WTC11 (cell line): Measurements from ENCODE around the gene OVOL1. TPM values are rescaled to one million over a fixed set of nuclear protein-coding genes. Genes with fewer than 3 reads are reported as not detected.

ENCODE experiments used
- ATAC-seq: fragments of 200-7000 bp; cut with Tn5 transposase; 2 replicates; pipeline ENCODE4 v1.10.0; 2021; ENCODE audit warnings: mild to moderate bottlenecking, moderate library complexity
- CTCF ChIA-PET: fragments of 300-600 bp; sonication (Branson Sonifier 250); formaldehyde crosslinking; loops from one replicate; lab custom pipeline; 2021; ENCODE audit warnings: antibody characterized with exemption; lab: Charles Lee
- POLR2A ChIA-PET: fragments of 350-600 bp; sonication (Branson Sonifier 250); formaldehyde crosslinking; loops from one replicate; lab custom pipeline; 2021; ENCODE audit warnings: antibody characterized with exemption; lab: Charles Lee
- DNase-seq: peaks from one replicate; pipeline ENCODE4 v3.0.0; 2021; ENCODE audit warnings: low spot score
- H3K27ac Mint-ChIP-seq: 2 replicates; pipeline ENCODE4 v1.8.0; 2021; ENCODE audit warnings: mixed read lengths
- H3K27me3 Mint-ChIP-seq: 2 replicates; pipeline ENCODE4 v1.8.0; 2021; ENCODE audit warnings: low read depth, mild to moderate bottlenecking, moderate library complexity, mixed read lengths
- H3K36me3 Mint-ChIP-seq: 2 replicates; pipeline ENCODE4 v1.8.0; 2021; ENCODE audit warnings: mixed read lengths
- H3K4me1 Mint-ChIP-seq: 2 replicates; pipeline ENCODE4 v1.8.0; 2022; ENCODE audit warnings: mixed read lengths
- H3K4me3 Mint-ChIP-seq: 2 replicates; pipeline ENCODE4 v1.8.0; 2021; ENCODE audit warnings: mild to moderate bottlenecking, moderate library complexity, mixed read lengths
- H3K9me3 Mint-ChIP-seq: 2 replicates; pipeline ENCODE4 v1.8.0; 2021; ENCODE audit warnings: mixed read lengths
- ATF1 ChIP-seq: sonication (generic); formaldehyde crosslinking; IDR thresholded peaks from 2 replicates; pipeline ENCODE4 v1.8.1; 2023; ENCODE audit warnings: mild to moderate bottlenecking, moderate library complexity, missing genetic modification reagents
- CREM ChIP-seq: sonication (generic); formaldehyde crosslinking; IDR thresholded peaks from 2 replicates; pipeline ENCODE4 v1.8.1; 2022; ENCODE audit warnings: mild to moderate bottlenecking, missing genetic modification reagents, moderate library complexity
- GRHL2 ChIP-seq: fragments of 250-450 bp; sonication (Bioruptor Pico); IDR thresholded peaks from 2 replicates; pipeline ENCODE4 v1.8.0; 2022; ENCODE audit warnings: mild to moderate bottlenecking, moderate library complexity; ENCODE audit not compliant: insufficient replicate concordance, severe bottlenecking
- IRF2 ChIP-seq: sonication (generic); formaldehyde crosslinking; IDR thresholded peaks from 2 replicates; pipeline ENCODE4 v1.8.0; 2022; ENCODE audit warnings: low read depth, missing genetic modification reagents, borderline replicate concordance
- KAT7 ChIP-seq: sonication (generic); formaldehyde crosslinking; IDR thresholded peaks from 2 replicates; pipeline ENCODE4 v1.8.1; 2023; ENCODE audit warnings: missing genetic modification reagents, mild to moderate bottlenecking, borderline replicate concordance
- MYBL2 ChIP-seq: sonication (generic); formaldehyde crosslinking; IDR thresholded peaks from 2 replicates; pipeline ENCODE4 v1.8.1; 2023; ENCODE audit warnings: mild to moderate bottlenecking, moderate library complexity, missing genetic modification reagents
- OVOL2 ChIP-seq: fragments of 250-450 bp; sonication (Bioruptor Pico); IDR thresholded peaks from 2 replicates; pipeline ENCODE4 v1.9.0; 2021; ENCODE audit warnings: mild to moderate bottlenecking, borderline replicate concordance
- TEAD1 ChIP-seq: sonication (generic); formaldehyde crosslinking; IDR thresholded peaks from 2 replicates; pipeline ENCODE4 v1.8.0; 2022; ENCODE audit warnings: mild to moderate bottlenecking, missing genetic modification reagents
- ZBTB21 ChIP-seq: sonication (generic); formaldehyde crosslinking; IDR thresholded peaks from 2 replicates; pipeline ENCODE4 v1.8.1; 2023; ENCODE audit warnings: mild to moderate bottlenecking, missing genetic modification reagents, borderline replicate concordance
- ZNF121 ChIP-seq: sonication (generic); formaldehyde crosslinking; IDR thresholded peaks from 2 replicates; pipeline ENCODE4 v1.8.0; 2023; ENCODE audit warnings: missing genetic modification reagents
- ZNF138 ChIP-seq: sonication (generic); formaldehyde crosslinking; conservative IDR thresholded peaks from 2 replicates; pipeline ENCODE4 v1.8.1; 2022; ENCODE audit warnings: mild to moderate bottlenecking, moderate library complexity, missing genetic modification reagents
- ZNF317 ChIP-seq: sonication (generic); formaldehyde crosslinking; IDR thresholded peaks from 2 replicates; pipeline ENCODE4 v1.8.1; 2023; ENCODE audit warnings: low read depth, mild to moderate bottlenecking, moderate library complexity, missing genetic modification reagents, borderline replicate concordance
- total RNA-seq: library from RNA; stranded (reverse); gene quantifications from 3 replicates; pipeline ENCODE4 v1.2.3, GENCODE V29; 2021
- TF ChIP-seq, protein P1 (sequence below): fragments of 200-600 bp; IDR thresholded peaks from 2 replicates; pipeline ENCODE4 v1.8.0; 2022; ENCODE audit warnings: antibody characterized with exemption
- TF ChIP-seq, protein P2 (sequence below): sonication (generic); formaldehyde crosslinking; IDR thresholded peaks from 2 replicates; pipeline ENCODE4 v1.8.1; 2023; ENCODE audit warnings: mild to moderate bottlenecking, missing genetic modification reagents, moderate library complexity
- TF ChIP-seq, protein P3 (sequence below): sonication (generic); formaldehyde crosslinking; IDR thresholded peaks from 2 replicates; pipeline ENCODE4 v1.8.1; 2023; ENCODE audit warnings: mild to moderate bottlenecking, missing genetic modification reagents
- TF ChIP-seq, protein P4 (sequence below): sonication (generic); formaldehyde crosslinking; IDR thresholded peaks from 2 replicates; pipeline ENCODE4 v1.8.0; 2022; ENCODE audit warnings: mild to moderate bottlenecking, missing genetic modification reagents
- TF ChIP-seq, protein P5 (sequence below): sonication (generic); formaldehyde crosslinking; IDR thresholded peaks from 2 replicates; pipeline ENCODE4 v1.8.0; 2023; ENCODE audit warnings: mild to moderate bottlenecking, missing genetic modification reagents
- TF ChIP-seq, protein P6 (sequence below): sonication (generic); formaldehyde crosslinking; IDR thresholded peaks from 2 replicates; pipeline ENCODE4 v1.8.0; 2022; ENCODE audit warnings: missing genetic modification reagents

Gene OVOL1
- total RNA-seq, 1 experiment from 2014 or later: 6.8 TPM

DNA sequence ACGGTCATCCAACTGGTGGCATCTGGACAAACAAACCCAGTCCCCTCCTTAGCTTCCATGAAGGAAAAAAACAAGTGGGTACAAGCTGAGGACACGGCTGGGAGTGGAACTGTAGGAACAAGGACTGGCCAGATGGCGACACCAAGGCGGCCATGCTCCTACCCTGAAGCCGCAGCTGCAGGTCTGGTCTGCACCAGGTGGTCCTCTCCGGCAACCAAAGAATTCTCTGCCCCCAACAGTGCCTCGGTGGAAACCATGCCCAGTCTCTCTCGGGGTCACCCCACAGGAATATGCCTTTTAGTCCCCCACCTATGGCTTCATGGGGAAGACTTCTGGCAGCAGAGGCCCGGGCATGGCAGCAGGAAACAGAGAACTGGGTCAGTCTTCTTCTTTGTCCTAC, 22.6 kb downstream of the OVOL1 start:
- Mint-ChIP-seq H3K4me1 (no peaks in the 10 kb centered on the region), H3K36me3 (no peaks in the 10 kb centered on the region), H3K27ac (no peak overlapping the region), H3K4me3 (no peak overlapping the region)
- no peak for ATAC-seq
- TF ChIP-seq CREM (CRISPR knock-in tag) (no peak), IRF2 (CRISPR knock-in tag) (no peak), GRHL2 (no peak), ZBTB21 (CRISPR knock-in tag) (no peak), ZNF317 (CRISPR knock-in tag) (no peak), OVOL2 (CRISPR knock-in tag) (no peak)
- TF ChIP-seq, protein P1, sequence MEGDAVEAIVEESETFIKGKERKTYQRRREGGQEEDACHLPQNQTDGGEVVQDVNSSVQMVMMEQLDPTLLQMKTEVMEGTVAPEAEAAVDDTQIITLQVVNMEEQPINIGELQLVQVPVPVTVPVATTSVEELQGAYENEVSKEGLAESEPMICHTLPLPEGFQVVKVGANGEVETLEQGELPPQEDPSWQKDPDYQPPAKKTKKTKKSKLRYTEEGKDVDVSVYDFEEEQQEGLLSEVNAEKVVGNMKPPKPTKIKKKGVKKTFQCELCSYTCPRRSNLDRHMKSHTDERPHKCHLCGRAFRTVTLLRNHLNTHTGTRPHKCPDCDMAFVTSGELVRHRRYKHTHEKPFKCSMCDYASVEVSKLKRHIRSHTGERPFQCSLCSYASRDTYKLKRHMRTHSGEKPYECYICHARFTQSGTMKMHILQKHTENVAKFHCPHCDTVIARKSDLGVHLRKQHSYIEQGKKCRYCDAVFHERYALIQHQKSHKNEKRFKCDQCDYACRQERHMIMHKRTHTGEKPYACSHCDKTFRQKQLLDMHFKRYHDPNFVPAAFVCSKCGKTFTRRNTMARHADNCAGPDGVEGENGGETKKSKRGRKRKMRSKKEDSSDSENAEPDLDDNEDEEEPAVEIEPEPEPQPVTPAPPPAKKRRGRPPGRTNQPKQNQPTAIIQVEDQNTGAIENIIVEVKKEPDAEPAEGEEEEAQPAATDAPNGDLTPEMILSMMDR: no peak
- TF ChIP-seq, protein P2, sequence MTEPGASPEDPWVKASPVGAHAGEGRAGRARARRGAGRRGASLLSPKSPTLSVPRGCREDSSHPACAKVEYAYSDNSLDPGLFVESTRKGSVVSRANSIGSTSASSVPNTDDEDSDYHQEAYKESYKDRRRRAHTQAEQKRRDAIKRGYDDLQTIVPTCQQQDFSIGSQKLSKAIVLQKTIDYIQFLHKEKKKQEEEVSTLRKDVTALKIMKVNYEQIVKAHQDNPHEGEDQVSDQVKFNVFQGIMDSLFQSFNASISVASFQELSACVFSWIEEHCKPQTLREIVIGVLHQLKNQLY (CRISPR knock-in tag): no peak
- TF ChIP-seq, all 79 proteins: peak for 0
- CTCF ChIA-PET: interaction anchor here (0.7 to 11.3 kb wide), 8 partner anchors 21 to 79 kb away, joined by 3 to 130 read pairs (median 4); partner anchors contain the start of genes AP5B1, FIBP and OVOL1
- DNase-seq: no peak
- POLR2A ChIA-PET: interaction anchor here (0.6 kb wide), 1 partner anchor 8 kb away, joined by 3 read pairs; no protein-coding TSS in a partner anchor
- no peaks in the 10 kb centered on the region for H3K9me3 Mint-ChIP-seq
- no peaks in the 10 kb centered on the region; the same call in 1 of the 2 replicates for H3K27me3 Mint-ChIP-seq

DNA sequence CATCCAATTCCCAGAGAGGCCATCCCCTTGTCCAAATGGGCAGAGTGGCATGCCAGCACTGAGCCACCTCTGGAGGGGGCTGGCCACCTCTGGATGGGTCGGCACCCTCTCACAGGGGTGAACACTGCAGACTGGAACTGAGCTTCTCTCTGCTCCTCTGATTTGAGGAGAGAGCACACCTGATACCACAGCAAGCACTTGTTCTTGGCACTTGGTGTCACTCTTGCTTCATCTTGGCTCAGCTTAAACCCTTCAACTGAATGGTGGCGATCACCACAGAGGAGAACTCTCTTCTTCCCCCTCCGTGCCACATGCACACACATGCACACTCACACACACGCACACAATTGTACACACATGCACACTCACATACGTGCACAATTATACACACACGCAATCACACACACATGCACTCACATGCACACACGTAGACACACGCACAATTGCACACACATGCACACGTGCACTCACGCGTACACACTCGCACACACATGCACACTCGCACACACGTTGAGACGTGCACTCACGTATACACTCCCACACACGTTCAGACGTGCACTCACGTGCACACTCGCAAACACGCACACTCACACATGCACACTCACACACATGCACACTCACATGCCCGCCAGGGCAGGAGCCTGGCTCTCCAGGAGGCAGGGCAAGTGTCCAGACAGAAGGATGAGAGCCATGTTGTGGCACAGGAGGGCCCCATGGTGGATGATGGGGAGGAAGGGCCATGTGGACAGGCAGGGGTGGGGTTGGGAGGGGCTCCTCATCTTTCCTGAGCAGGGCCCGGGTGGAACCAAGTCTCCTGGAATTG, 23.4 kb downstream of the OVOL1 start:
- ChIA-PET POLR2A (interaction anchor here (0.6 kb wide), 1 partner anchor 9 kb away, joined by 3 read pairs; no protein-coding TSS in a partner anchor), CTCF (interaction anchor here (0.7 to 11.3 kb wide), 9 partner anchors 22 to 78 kb away, joined by 3 to 130 read pairs (median 4); partner anchors contain the start of genes AP5B1, FIBP and OVOL1)
- H3K9me3 Mint-ChIP-seq: no peaks in the 10 kb centered on the region
- ATAC-seq (no peak), DNase-seq (no peak)
- H3K36me3 Mint-ChIP-seq: no peaks in the 10 kb centered on the region
- H3K27ac Mint-ChIP-seq: peak overlapping the region; percentile 38; the same call in 1 of the 2 replicates
- H3K4me1 Mint-ChIP-seq: no peaks in the 10 kb centered on the region
- no peak for TF ChIP-seq ZNF138 (CRISPR knock-in tag)
- TF ChIP-seq ZNF121 (CRISPR knock-in tag): 0 out of 2 replicates have a peak, but pooled peaks have one; percentile 17
- TF ChIP-seq, protein P3, sequence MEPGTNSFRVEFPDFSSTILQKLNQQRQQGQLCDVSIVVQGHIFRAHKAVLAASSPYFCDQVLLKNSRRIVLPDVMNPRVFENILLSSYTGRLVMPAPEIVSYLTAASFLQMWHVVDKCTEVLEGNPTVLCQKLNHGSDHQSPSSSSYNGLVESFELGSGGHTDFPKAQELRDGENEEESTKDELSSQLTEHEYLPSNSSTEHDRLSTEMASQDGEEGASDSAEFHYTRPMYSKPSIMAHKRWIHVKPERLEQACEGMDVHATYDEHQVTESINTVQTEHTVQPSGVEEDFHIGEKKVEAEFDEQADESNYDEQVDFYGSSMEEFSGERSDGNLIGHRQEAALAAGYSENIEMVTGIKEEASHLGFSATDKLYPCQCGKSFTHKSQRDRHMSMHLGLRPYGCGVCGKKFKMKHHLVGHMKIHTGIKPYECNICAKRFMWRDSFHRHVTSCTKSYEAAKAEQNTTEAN: peak; percentile 99
- H3K4me3 Mint-ChIP-seq: no peak overlapping the region
- H3K27me3 Mint-ChIP-seq: no peaks in the 10 kb centered on the region; the same call in 1 of the 2 replicates

DNA sequence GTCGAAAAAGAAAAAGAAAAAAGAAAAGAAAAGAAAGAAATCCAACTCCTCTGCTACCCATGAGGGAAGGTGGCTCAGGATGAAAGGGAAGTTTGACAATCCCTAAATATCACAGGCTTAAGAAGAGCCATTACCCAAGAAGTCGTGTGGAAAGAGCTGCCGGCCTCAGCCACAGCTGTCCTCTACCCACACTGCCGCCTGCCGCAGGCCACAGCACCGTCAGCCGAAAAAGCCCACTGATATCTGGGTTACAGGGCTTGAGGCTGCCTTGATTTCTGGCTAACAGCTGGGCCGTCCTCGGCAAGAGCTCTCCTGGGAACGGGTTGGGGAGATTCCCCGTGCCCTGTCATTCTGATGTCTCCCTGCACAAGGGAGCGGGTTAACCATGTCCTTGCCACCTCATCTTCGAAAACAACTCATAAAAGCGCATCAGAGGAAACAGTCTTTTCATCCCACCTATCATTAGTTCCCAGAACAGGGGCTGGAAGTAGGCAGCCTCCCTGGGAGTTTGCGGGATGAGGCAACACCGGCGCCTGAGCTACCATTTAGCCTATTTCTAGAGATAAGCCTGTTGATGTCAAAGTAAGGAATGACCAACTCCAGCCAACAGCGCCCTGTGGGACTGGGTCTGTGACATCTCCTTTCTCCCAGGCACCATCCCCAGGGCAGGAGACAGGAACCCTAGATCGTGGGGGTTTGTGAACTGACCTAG, 25.1 kb downstream of the OVOL1 start:
- Mint-ChIP-seq H3K4me3 (no peak overlapping the region), H3K27me3 (peaks cover 6% of the 10 kb centered on the region)
- TF ChIP-seq, protein P4, sequence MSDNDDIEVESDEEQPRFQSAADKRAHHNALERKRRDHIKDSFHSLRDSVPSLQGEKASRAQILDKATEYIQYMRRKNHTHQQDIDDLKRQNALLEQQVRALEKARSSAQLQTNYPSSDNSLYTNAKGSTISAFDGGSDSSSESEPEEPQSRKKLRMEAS (CRISPR knock-in tag): no peak
- no peak for TF ChIP-seq KAT7 (CRISPR knock-in tag)
- no peak for TF ChIP-seq MYBL2 (CRISPR knock-in tag)
- TF ChIP-seq TEAD1 (CRISPR knock-in tag): no peak
- TF ChIP-seq ATF1: no peak
- TF ChIP-seq, protein P5, sequence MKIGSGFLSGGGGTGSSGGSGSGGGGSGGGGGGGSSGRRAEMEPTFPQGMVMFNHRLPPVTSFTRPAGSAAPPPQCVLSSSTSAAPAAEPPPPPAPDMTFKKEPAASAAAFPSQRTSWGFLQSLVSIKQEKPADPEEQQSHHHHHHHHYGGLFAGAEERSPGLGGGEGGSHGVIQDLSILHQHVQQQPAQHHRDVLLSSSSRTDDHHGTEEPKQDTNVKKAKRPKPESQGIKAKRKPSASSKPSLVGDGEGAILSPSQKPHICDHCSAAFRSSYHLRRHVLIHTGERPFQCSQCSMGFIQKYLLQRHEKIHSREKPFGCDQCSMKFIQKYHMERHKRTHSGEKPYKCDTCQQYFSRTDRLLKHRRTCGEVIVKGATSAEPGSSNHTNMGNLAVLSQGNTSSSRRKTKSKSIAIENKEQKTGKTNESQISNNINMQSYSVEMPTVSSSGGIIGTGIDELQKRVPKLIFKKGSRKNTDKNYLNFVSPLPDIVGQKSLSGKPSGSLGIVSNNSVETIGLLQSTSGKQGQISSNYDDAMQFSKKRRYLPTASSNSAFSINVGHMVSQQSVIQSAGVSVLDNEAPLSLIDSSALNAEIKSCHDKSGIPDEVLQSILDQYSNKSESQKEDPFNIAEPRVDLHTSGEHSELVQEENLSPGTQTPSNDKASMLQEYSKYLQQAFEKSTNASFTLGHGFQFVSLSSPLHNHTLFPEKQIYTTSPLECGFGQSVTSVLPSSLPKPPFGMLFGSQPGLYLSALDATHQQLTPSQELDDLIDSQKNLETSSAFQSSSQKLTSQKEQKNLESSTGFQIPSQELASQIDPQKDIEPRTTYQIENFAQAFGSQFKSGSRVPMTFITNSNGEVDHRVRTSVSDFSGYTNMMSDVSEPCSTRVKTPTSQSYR (CRISPR knock-in tag): no peak
- TF ChIP-seq, protein P6, sequence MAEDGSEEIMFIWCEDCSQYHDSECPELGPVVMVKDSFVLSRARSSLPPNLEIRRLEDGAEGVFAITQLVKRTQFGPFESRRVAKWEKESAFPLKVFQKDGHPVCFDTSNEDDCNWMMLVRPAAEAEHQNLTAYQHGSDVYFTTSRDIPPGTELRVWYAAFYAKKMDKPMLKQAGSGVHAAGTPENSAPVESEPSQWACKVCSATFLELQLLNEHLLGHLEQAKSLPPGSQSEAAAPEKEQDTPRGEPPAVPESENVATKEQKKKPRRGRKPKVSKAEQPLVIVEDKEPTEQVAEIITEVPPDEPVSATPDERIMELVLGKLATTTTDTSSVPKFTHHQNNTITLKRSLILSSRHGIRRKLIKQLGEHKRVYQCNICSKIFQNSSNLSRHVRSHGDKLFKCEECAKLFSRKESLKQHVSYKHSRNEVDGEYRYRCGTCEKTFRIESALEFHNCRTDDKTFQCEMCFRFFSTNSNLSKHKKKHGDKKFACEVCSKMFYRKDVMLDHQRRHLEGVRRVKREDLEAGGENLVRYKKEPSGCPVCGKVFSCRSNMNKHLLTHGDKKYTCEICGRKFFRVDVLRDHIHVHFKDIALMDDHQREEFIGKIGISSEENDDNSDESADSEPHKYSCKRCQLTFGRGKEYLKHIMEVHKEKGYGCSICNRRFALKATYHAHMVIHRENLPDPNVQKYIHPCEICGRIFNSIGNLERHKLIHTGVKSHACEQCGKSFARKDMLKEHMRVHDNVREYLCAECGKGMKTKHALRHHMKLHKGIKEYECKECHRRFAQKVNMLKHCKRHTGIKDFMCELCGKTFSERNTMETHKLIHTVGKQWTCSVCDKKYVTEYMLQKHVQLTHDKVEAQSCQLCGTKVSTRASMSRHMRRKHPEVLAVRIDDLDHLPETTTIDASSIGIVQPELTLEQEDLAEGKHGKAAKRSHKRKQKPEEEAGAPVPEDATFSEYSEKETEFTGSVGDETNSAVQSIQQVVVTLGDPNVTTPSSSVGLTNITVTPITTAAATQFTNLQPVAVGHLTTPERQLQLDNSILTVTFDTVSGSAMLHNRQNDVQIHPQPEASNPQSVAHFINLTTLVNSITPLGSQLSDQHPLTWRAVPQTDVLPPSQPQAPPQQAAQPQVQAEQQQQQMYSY (CRISPR knock-in tag): no peak
- TF ChIP-seq ZNF121 (CRISPR knock-in tag): no peak

More for the DNA sequence above, 25.1 kb downstream of the OVOL1 start:
- ATAC-seq (no peak), DNase-seq (no peak)
- POLR2A ChIA-PET: no interaction called here
- Mint-ChIP-seq H3K4me1 (no peaks in the 10 kb centered on the region), H3K27ac (no peak overlapping the region), H3K9me3 (no peaks in the 10 kb centered on the region), H3K36me3 (no peaks in the 10 kb centered on the region)
- CTCF ChIA-PET: interaction anchor here (0.7 to 3.9 kb wide), 3 partner anchors 11 to 67 kb away, joined by 4 to 51 read pairs (median 4); partner anchors contain the start of gene AP5B1
